Erythroblast (primary cell): ENCODE results near the gene FGF14.

Experiments used
- GATA1 ChIP-seq: IDR thresholded peaks from 2 replicates; pipeline ENCODE4 v1.6.1; 2011; ENCODE audit warnings: low read depth, mild to moderate bottlenecking, control low read depth, low read length, moderate library complexity
- POLR2A ChIP-seq: IDR thresholded peaks from 2 replicates; pipeline ENCODE4 v1.6.1; 2011; ENCODE audit warnings: mild to moderate bottlenecking, low read length

- TF ChIP-seq POLR2A = no peak
- TF ChIP-seq GATA1 = no peak
Observed at GRCh38 chr13:102344410-102344809, 57.4 kb downstream of the FGF14 start.
